ENCODE data around the gene EPHB2.

- TF ChIP-seq, protein P1, sequence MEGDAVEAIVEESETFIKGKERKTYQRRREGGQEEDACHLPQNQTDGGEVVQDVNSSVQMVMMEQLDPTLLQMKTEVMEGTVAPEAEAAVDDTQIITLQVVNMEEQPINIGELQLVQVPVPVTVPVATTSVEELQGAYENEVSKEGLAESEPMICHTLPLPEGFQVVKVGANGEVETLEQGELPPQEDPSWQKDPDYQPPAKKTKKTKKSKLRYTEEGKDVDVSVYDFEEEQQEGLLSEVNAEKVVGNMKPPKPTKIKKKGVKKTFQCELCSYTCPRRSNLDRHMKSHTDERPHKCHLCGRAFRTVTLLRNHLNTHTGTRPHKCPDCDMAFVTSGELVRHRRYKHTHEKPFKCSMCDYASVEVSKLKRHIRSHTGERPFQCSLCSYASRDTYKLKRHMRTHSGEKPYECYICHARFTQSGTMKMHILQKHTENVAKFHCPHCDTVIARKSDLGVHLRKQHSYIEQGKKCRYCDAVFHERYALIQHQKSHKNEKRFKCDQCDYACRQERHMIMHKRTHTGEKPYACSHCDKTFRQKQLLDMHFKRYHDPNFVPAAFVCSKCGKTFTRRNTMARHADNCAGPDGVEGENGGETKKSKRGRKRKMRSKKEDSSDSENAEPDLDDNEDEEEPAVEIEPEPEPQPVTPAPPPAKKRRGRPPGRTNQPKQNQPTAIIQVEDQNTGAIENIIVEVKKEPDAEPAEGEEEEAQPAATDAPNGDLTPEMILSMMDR (IDR thresholded peaks at IDR 0.05): no peak
- TF ChIP-seq POLR2A (IDR thresholded peaks at IDR 0.05): no peak
Measured at GRCh38 chr1:22798083-22798482, 87.4 kb downstream of the EPHB2 start.

All from testis (tissue), 2 donors.